ENCODE results near the gene XG. TPM values are rescaled to one million over a fixed set of nuclear protein-coding genes. Genes with fewer than 3 reads are reported as not detected.

Gene XG
- total and polyA plus RNA-seq, 2 of the 4 experiments (the other 2 are of a cell fraction) = under 0.01 TPM; not detected in 1

DNA sequence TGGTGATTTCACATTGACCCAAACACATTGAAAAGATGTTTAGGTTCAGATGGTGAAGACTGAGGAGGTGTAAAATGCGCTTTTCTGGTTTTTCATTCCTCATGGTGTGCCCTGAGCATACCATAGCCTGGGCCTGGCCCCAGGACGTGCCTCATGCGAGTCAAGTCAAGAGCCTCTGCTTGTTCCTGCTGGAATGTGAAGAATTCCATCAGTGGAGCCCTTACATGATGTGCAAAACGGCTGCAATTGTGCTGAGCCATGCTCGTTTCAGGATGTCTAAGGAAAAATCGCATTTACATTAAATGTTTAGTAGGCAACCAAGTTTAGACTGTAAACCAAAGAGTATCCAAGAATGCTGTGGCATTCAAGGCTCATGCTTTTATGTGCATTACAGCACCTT is 111.8 kb downstream of the XG start:
- H3K27me3 ChIP-seq (ENCODE audit: control insufficient read depth, insufficient read depth, low read length) = no peaks in the 10 kb centered on the region
- 34% methylated on average over 6 of the region's 6 CpGs; no CpG with 5 or more reads in 1 of the 2 experiments for WGBS, 2 experiments (ENCODE audit: extremely low coverage in 2 of 2, insufficient read length in 1 of 2)
- in situ Hi-C loops (cut with MboI; ENCODE audit: low sequenced_read_pairs) (no loop called here), intact Hi-C loops (cut with micrococcal nuclease) (no loop called here), dilution Hi-C loops (cut with HindIII; ENCODE audit: low sequenced_read_pairs, unreplicated experiment) (no loop called here)
- no peaks in the 10 kb centered on the region for H3K79me1 ChIP-seq (ENCODE audit: low read depth in 1 of 2, low read length in 2 of 2)
- H3K36me3 ChIP-seq (ENCODE audit: control insufficient read depth, insufficient read depth, low read length) = peaks cover 23% of the 10 kb centered on the region
- H3K4me3 ChIP-seq (ENCODE audit: insufficient read depth, low read depth, low read length) = no peak overlapping the region
- H2AK9ac ChIP-seq (replicated peaks; ENCODE audit: low read depth, low read length, poor library complexity) = no peak overlapping the region
- no peak overlapping the region for H2BK5ac ChIP-seq (ENCODE audit: low read depth, low read length, poor library complexity, severe bottlenecking)
- no peak overlapping the region for H3K23ac ChIP-seq (ENCODE audit: low read depth, low read length)
- no peak overlapping the region for H3K27ac ChIP-seq (ENCODE audit: insufficient read depth, low read length)
- H4K5ac ChIP-seq (ENCODE audit: low read depth, low read length) = no peak overlapping the region
- DNase-seq (peak; percentile 39), ATAC-seq (ENCODE audit: low read depth) (peak; percentile 95)
- BruUV-seq (replicated peaks) = no TSS peak
- TF ChIP-seq POLR2A (IDR thresholded peaks at IDR 0.05; ENCODE audit: low read depth, low read length) (no peak), SMC3 (IDR thresholded peaks at IDR 0.05; ENCODE audit: low read depth, low read length) (no peak), MAFK (IDR thresholded peaks at IDR 0.05; ENCODE audit: low read depth, low read length) (peak; percentile 67), FOS (IDR thresholded peaks at IDR 0.05; ENCODE audit: low read depth, low read length) (no peak)
- ChIA-PET CTCF (no interaction called here), POLR2A (ENCODE audit: unreplicated experiment) (no interaction called here)
- no peak overlapping the region for H3K18ac ChIP-seq (ENCODE audit: low read depth, low read length)
- no peak overlapping the region for H4K91ac ChIP-seq (ENCODE audit: insufficient read depth, low read depth, low read length)
- no peak overlapping the region for H4K8ac ChIP-seq (ENCODE audit: low read depth in 2 of 2, low read length in 2 of 2)
- H3K9me3 ChIP-seq (ENCODE audit: control insufficient read depth, insufficient read depth, low read length) = no peaks in the 10 kb centered on the region; the same call in 1 of the 2 replicates
- no peak overlapping the region for H3K4ac ChIP-seq (ENCODE audit: low read depth, low read length)
- H4K20me1 ChIP-seq (ENCODE audit: insufficient read depth, low read length) = no peaks in the 10 kb centered on the region
- H2BK15ac ChIP-seq (ENCODE audit: low read depth, low read length) = no peak overlapping the region
- H3K4me1 ChIP-seq (ENCODE audit: control insufficient read depth, insufficient read depth, low read length) = no peaks in the 10 kb centered on the region
- no peak overlapping the region for H2AK5ac ChIP-seq (ENCODE audit: low read depth, low read length)
- H3K9ac ChIP-seq (ENCODE audit: low read depth, low read length) = no peak overlapping the region
- no peak overlapping the region for H3K4me2 ChIP-seq (ENCODE audit: low read depth, low read length)
- no peak overlapping the region for H3K14ac ChIP-seq (replicated peaks; ENCODE audit: low read depth, low read length)
- no peaks in the 10 kb centered on the region for H3K9me1 ChIP-seq (ENCODE audit: insufficient read depth, low read length)
- no peak overlapping the region for H3K56ac ChIP-seq (ENCODE audit: extremely low read depth, insufficient read depth, low read length)
- no peak overlapping the region for H2BK20ac ChIP-seq (ENCODE audit: low read depth, low read length)
- peak overlapping the region; percentile 24 for H2AFZ ChIP-seq (replicated peaks; ENCODE audit: low read length, poor library complexity)
- H2BK120ac ChIP-seq (ENCODE audit: low read depth, low read length) = no peak overlapping the region; the same call in 1 of the 2 replicates

Other genes starting within 250 kb of the XG start
- gene CD99, start 60.7 kb upstream of the XG start, total RNA-seq (2012; rRNA removed) = 102 and 107 TPM in 2 replicates
- gene CD99, start 60.7 kb upstream of the XG start, polyA plus RNA-seq (2012; rRNA removed) = 369 and 477 TPM in 2 replicates
- gene GYG2, start 76.9 kb downstream of the XG start, total RNA-seq (2012; rRNA removed) = 9.2 and 13.1 TPM in 2 replicates
- gene GYG2, start 76.9 kb downstream of the XG start, polyA plus RNA-seq (2012; rRNA removed) = 8.2 and 9.6 TPM in 2 replicates
- gene ARSD, start 177.3 kb downstream of the XG start, total RNA-seq (2012; rRNA removed) = 6.3 and 7.2 TPM in 2 replicates
- 5.1 and 5.2 TPM in 2 replicates for gene ARSD, start 177.3 kb downstream of the XG start, polyA plus RNA-seq (2012; rRNA removed)

Measured in IMR-90 (cell line).